Measurements from ENCODE around the gene NRDC.

GRCh38 chr1:51840743-51841461 lies 37.6 kb downstream of the NRDC start:
- TF ChIP-seq EZH2 (IDR thresholded peaks at IDR 0.05) = no peak
- TF ChIP-seq POLR2AphosphoS5 (IDR thresholded peaks at IDR 0.05; ENCODE audit: borderline replicate concordance, low read depth, low read length) = no peak
- no peak for TF ChIP-seq FOXP2 (optimal IDR thresholded peaks at IDR 0.05; ENCODE audit: control extremely low read depth, extremely low read length, insufficient read depth)

Data from SK-N-MC (cell line).